K562 (cell line): ENCODE results near the gene ADM.

Source experiments
- FOXK1 ChIP-seq: sonication (generic); formaldehyde crosslinking; IDR thresholded peaks from 2 replicates; pipeline ENCODE4 v1.8.0; 2022; ENCODE audit warnings: missing genetic modification reagents, mild to moderate bottlenecking, borderline replicate concordance
- POLR2AphosphoS5 ChIP-seq: IDR thresholded peaks from 2 replicates; pipeline ENCODE4 v1.6.1; 2011; ENCODE audit warnings: mild to moderate bottlenecking, low read depth, low read length, moderate library complexity; ENCODE audit not compliant: control insufficient read depth, insufficient read depth
- TEAD4 ChIP-seq, 2 experiments: sonication (generic) in 1 of 2; formaldehyde crosslinking in 1 of 2; IDR thresholded peaks; 2 replicates each; pipeline versions ENCODE4 v1.6.1 to v1.8.0; 2012 to 2022; ENCODE audit warnings: borderline replicate concordance in 1 of 2, inconsistent platforms in 1 of 2, low read length in 1 of 2, mild to moderate bottlenecking in 1 of 2, missing genetic modification reagents in 1 of 2
- ZNF324 ChIP-seq: fragments of 250-450 bp; sonication (Bioruptor Pico); IDR thresholded peaks from 2 replicates; pipeline ENCODE4 v1.4.0; 2020; ENCODE audit warnings: mild to moderate bottlenecking
- TF ChIP-seq, protein P1 (sequence below), 3 experiments: IDR thresholded peaks in 2 of 3; conservative IDR thresholded peaks in 1 of 3; 2 replicates each; pipeline ENCODE4 v1.5.1; 2011 to 2012; ENCODE audit warnings: low read length in 3 of 3, mild to moderate bottlenecking in 3 of 3, control low read depth in 2 of 3, improper control_type of control experiment in 1 of 3, inconsistent platforms in 1 of 3, low read depth in 1 of 3, mixed read lengths in 1 of 3, moderate library complexity in 1 of 3; ENCODE audit not compliant: insufficient read depth in 2 of 3
- TF ChIP-seq, protein P2 (sequence below): fragments of 250-450 bp; sonication (Bioruptor Pico); IDR thresholded peaks from 2 replicates; pipeline ENCODE4 v1.4.0; 2020; ENCODE audit warnings: mild to moderate bottlenecking, moderate library complexity

DNA sequence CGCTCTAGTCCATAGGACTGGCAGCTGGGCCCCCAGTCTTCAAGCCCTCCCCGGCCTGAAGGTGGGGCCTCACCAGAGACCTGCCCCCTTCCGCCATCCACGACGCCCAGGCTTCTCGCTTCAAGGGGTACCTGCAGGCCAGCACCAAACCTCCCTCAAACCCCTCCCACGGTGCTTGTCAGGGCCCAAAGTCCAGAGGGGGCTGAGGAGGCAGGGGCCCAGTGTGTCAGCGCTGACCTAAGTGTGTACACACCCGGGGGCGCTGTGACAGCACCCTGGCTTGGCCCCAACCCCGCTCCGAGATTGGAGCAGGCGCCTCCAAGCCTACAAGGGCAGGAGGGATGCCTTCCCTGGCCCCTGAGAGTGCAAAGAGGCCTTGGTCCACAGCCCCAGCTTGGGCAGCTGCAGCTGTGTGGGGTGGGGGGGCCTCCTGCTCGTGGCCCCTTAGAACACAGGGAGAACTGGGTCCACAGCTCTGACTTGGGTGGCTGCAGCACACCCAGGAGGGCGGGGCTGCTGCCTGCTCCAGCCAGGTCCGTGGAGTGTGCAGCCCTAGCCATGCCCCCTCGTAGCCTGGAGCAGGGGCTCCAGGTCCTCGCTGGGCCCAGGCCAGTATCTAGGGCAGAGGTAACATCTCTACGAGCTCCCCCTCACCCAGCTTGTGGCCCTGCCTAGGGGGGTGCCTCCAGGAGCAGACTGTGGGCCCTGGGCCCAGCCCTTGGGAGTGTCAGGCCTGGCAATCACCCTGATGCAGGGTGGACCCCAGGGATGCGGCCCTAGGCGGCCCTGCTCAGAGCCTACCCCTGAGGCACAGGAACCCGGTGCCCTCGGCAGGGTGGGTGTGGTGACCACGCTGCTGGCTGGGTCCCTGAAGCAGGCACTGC lies 15.8 kb upstream of the ADM start:
- TF ChIP-seq, protein P1, sequence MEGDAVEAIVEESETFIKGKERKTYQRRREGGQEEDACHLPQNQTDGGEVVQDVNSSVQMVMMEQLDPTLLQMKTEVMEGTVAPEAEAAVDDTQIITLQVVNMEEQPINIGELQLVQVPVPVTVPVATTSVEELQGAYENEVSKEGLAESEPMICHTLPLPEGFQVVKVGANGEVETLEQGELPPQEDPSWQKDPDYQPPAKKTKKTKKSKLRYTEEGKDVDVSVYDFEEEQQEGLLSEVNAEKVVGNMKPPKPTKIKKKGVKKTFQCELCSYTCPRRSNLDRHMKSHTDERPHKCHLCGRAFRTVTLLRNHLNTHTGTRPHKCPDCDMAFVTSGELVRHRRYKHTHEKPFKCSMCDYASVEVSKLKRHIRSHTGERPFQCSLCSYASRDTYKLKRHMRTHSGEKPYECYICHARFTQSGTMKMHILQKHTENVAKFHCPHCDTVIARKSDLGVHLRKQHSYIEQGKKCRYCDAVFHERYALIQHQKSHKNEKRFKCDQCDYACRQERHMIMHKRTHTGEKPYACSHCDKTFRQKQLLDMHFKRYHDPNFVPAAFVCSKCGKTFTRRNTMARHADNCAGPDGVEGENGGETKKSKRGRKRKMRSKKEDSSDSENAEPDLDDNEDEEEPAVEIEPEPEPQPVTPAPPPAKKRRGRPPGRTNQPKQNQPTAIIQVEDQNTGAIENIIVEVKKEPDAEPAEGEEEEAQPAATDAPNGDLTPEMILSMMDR (IDR thresholded peaks at IDR 0.05 in 2 of 3, conservative IDR thresholded peaks at IDR 0.05 in 1 of 3; ENCODE audit: insufficient read depth in 2 of 3, low read depth in 1 of 3, low read length in 3 of 3), result no peak
- TF ChIP-seq, protein P2, sequence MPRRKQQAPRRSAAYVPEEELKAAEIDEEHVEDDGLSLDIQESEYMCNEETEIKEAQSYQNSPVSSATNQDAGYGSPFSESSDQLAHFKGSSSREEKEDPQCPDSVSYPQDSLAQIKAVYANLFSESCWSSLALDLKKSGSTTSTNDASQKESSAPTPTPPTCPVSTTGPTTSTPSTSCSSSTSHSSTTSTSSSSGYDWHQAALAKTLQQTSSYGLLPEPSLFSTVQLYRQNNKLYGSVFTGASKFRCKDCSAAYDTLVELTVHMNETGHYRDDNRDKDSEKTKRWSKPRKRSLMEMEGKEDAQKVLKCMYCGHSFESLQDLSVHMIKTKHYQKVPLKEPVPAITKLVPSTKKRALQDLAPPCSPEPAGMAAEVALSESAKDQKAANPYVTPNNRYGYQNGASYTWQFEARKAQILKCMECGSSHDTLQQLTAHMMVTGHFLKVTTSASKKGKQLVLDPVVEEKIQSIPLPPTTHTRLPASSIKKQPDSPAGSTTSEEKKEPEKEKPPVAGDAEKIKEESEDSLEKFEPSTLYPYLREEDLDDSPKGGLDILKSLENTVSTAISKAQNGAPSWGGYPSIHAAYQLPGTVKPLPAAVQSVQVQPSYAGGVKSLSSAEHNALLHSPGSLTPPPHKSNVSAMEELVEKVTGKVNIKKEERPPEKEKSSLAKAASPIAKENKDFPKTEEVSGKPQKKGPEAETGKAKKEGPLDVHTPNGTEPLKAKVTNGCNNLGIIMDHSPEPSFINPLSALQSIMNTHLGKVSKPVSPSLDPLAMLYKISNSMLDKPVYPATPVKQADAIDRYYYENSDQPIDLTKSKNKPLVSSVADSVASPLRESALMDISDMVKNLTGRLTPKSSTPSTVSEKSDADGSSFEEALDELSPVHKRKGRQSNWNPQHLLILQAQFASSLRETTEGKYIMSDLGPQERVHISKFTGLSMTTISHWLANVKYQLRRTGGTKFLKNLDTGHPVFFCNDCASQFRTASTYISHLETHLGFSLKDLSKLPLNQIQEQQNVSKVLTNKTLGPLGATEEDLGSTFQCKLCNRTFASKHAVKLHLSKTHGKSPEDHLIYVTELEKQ (CRISPR knock-in tag), result no peak
- TF ChIP-seq TEAD4 (IDR thresholded peaks at IDR 0.05; ENCODE audit: low read length), result no peak
- TF ChIP-seq TEAD4 (CRISPR knock-in tag; IDR thresholded peaks at IDR 0.05; ENCODE audit: borderline replicate concordance), result no peak
- TF ChIP-seq ZNF324 (CRISPR knock-in tag), result no peak
- TF ChIP-seq FOXK1, result no peak
- no peak for TF ChIP-seq POLR2AphosphoS5
